ENCODE measurements around the gene LACRT. TPM values are rescaled to one million over a fixed set of nuclear protein-coding genes. Genes with fewer than 3 reads are reported as not detected.

Gene LACRT
- total and polyA plus RNA-seq, 7 donors: not detected

DNA sequence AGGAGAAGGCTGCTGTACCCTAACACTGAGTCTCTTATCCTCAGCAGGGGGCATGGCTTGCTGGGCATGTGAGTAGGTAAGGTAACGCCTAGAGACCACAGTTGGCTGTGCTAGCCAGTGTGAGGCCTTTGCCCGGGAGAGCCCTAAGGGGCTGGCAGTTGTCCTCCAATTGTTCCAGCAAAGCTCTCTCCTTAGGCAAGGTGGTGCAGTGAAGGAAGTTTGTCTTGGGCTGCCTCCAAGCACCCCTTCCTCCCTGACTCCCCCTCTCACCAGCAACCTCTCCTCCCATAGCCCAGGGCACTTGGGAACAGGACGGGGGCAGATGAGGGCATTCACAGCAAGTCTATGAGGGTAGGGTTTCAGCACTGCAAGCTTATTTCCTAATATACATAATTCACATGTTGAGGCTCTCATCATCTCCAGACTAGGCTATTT lies 23.0 kb downstream of the LACRT start:
- 70 to 78% methylated on average over 3 of the region's 3 CpGs for WGBS, 2 donors
- DNase-seq: no peak
- Histone ChIP-seq H3K9me3 (no peaks in the 10 kb centered on the region), H3K27me3 (peaks cover 0 to 10% (median 4%) of the 10 kb centered on the region in 3 donors), H3K36me3 (no peaks in the 10 kb centered on the region), H3K4me1 (no peaks in the 10 kb centered on the region), H3K27ac (no peak overlapping the region), H3K4me3 (no peak overlapping the region)
- TF ChIP-seq EP300 (IDR thresholded peaks at IDR 0.05) (no peak), POLR2AphosphoS5 (IDR thresholded peaks at IDR 0.05) (no peak), POLR2A (IDR thresholded peaks at IDR 0.05) (no peak)
- TF ChIP-seq, protein P1, sequence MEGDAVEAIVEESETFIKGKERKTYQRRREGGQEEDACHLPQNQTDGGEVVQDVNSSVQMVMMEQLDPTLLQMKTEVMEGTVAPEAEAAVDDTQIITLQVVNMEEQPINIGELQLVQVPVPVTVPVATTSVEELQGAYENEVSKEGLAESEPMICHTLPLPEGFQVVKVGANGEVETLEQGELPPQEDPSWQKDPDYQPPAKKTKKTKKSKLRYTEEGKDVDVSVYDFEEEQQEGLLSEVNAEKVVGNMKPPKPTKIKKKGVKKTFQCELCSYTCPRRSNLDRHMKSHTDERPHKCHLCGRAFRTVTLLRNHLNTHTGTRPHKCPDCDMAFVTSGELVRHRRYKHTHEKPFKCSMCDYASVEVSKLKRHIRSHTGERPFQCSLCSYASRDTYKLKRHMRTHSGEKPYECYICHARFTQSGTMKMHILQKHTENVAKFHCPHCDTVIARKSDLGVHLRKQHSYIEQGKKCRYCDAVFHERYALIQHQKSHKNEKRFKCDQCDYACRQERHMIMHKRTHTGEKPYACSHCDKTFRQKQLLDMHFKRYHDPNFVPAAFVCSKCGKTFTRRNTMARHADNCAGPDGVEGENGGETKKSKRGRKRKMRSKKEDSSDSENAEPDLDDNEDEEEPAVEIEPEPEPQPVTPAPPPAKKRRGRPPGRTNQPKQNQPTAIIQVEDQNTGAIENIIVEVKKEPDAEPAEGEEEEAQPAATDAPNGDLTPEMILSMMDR (IDR thresholded peaks at IDR 0.05): no peak
- intact Hi-C loops (cut with DNase I): no loop called here

GRCh38 chr12:54608769-54609168 lies 25.9 kb downstream of the LACRT start:
- H3K36me3 ChIP-seq: no peaks in the 10 kb centered on the region
- intact Hi-C loops (cut with DNase I): no loop called here
- H3K9me3 ChIP-seq: no peaks in the 10 kb centered on the region
- H3K27me3 ChIP-seq: peaks cover 0 to 4% (median 0%) of the 10 kb centered on the region in 3 donors
- H3K4me3 ChIP-seq: no peak overlapping the region
- TF ChIP-seq POLR2AphosphoS5 (IDR thresholded peaks at IDR 0.05) (no peak), POLR2A (IDR thresholded peaks at IDR 0.05) (no peak), EP300 (IDR thresholded peaks at IDR 0.05) (no peak)
- TF ChIP-seq, protein P1 (IDR thresholded peaks at IDR 0.05): no peak
- DNase-seq: no peak
- H3K27ac ChIP-seq: no peak overlapping the region
- no peaks in the 10 kb centered on the region for H3K4me1 ChIP-seq
- WGBS, 2 donors: 74 to 86% methylated on average over 2 of the region's 2 CpGs

DNA sequence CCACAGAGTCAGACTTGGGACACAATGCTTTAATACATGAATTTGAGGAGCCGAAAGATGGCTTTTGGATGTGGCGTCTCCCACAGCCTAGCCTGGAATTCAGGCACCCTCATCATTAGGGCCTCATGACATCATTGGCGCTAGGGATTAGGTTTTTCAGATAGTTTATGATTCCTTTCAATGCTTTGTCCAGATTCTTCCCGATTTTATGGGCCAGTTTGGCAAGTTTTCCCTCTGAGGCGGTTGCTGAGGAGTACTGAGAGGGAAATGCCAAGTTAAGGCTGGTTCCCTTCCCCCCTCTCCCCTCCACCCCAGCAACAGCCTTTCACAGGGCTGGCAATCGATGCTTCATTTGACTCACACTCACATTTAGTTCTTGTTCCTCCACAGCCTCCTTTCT lies 26.5 kb downstream of the LACRT start:
- Histone ChIP-seq H3K4me1 (no peaks in the 10 kb centered on the region), H3K4me3 (no peak overlapping the region), H3K9me3 (no peaks in the 10 kb centered on the region), H3K27me3 (no peaks in the 10 kb centered on the region), H3K27ac (no peak overlapping the region), H3K36me3 (no peaks in the 10 kb centered on the region)
- DNase-seq: no peak
- 51 to 71% methylated on average over 6 of the region's 6 CpGs for WGBS, 2 donors
- intact Hi-C loops (cut with DNase I): no loop called here
- TF ChIP-seq, protein P1 (IDR thresholded peaks at IDR 0.05): no peak
- TF ChIP-seq POLR2AphosphoS5 (IDR thresholded peaks at IDR 0.05) (no peak), POLR2A (IDR thresholded peaks at IDR 0.05) (no peak), EP300 (IDR thresholded peaks at IDR 0.05) (no peak)

DNA sequence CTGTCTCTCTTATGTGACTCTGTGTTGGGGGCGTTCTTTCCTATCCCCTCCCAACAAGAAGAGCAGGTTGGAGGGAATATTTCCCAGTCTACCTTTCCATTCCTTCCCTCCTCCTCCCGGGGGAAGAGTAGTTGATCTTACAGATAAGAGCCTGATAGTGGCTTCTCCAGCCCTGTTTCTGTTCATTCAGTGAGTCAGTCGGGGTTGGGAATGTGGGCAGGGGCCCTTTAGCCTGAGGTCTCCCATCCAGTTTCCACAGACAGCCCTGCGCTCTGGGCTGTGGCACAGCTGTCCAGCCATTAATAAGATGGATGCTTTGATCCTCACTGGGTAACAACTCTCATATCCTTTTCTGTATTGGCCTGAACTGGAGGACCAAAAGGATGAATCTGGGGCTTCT lies 28.1 kb downstream of the LACRT start:
- H3K4me3 ChIP-seq: no peak overlapping the region
- WGBS, 2 donors: 53 to 56% methylated on average over 4 of the region's 4 CpGs
- DNase-seq: no peak
- H3K36me3 ChIP-seq: no peaks in the 10 kb centered on the region
- H3K9me3 ChIP-seq: no peaks in the 10 kb centered on the region
- no peak for TF ChIP-seq POLR2A (IDR thresholded peaks at IDR 0.05)
- no peak for TF ChIP-seq POLR2AphosphoS5 (IDR thresholded peaks at IDR 0.05)
- no peak for TF ChIP-seq EP300 (IDR thresholded peaks at IDR 0.05)
- TF ChIP-seq, protein P1 (IDR thresholded peaks at IDR 0.05): no peak
- H3K4me1 ChIP-seq: no peaks in the 10 kb centered on the region
- no peaks in the 10 kb centered on the region for H3K27me3 ChIP-seq
- no peak overlapping the region for H3K27ac ChIP-seq
- intact Hi-C loops (cut with DNase I): no loop called here

Data from sigmoid colon (tissue), 7 donors.